ENCODE measurements around the gene ADAD2. TPM values are rescaled to one million over a fixed set of nuclear protein-coding genes. Genes with fewer than 3 reads are reported as not detected.

The ADAD2 gene
- total RNA-seq, 1 donor from 2014 or later, result not detected

DNA sequence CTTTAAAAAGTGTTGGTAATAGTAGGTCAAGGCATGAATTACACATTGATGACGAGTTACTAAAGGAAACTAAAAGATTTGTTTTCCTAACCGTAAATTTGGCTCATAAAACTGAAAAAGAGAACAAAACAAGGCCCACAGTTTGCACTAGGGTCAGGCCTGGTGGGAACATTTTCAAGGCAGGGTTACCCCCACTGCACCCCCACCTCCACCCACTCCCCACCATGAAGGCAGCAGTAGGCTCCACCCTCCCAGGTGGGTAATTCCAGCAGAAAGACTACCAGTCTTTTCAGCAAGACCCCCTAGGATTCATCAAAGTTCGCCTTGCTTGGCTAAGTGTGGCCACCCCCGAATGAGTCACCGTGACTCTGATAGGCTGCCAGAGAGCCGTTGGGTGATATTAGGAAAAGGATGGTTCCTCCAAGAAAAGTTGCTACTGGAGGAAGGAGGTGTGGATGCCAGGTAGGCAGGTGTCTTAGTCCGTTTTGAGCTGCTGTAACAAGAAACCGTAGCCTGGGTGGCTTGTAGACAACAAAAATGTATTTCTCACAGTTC lies 37.2 kb upstream of the ADAD2 start:
- H3K36me3 Mint-ChIP-seq, result no peaks in the 10 kb centered on the region
- H3K9me3 Mint-ChIP-seq, result no peaks in the 10 kb centered on the region

DNA sequence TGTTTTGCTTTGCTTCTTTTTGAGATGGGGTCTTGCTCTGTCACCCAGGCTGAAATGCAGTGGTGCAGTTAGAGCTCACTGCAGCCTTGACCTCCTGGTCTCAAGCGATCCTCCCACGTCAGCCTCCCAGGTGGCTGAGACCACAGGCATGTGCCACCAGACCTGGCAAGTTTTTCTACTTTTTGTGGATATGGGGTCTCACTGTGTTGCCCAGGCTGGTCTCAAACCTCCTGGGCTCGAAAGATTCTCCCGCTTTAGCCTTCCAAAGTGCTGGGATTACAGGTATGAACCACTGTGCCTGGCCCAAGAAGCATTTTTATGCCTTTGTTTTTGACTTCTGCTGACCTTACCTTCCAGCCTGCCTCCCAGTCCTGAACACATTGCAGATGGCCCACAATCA lies 35.7 kb upstream of the ADAD2 start:
- no peak for TF ChIP-seq EZH2 (IDR thresholded peaks at IDR 0.05)
- TF ChIP-seq EZH2phosphoT487 (IDR thresholded peaks at IDR 0.05), result no peak
- TF ChIP-seq, protein P1, sequence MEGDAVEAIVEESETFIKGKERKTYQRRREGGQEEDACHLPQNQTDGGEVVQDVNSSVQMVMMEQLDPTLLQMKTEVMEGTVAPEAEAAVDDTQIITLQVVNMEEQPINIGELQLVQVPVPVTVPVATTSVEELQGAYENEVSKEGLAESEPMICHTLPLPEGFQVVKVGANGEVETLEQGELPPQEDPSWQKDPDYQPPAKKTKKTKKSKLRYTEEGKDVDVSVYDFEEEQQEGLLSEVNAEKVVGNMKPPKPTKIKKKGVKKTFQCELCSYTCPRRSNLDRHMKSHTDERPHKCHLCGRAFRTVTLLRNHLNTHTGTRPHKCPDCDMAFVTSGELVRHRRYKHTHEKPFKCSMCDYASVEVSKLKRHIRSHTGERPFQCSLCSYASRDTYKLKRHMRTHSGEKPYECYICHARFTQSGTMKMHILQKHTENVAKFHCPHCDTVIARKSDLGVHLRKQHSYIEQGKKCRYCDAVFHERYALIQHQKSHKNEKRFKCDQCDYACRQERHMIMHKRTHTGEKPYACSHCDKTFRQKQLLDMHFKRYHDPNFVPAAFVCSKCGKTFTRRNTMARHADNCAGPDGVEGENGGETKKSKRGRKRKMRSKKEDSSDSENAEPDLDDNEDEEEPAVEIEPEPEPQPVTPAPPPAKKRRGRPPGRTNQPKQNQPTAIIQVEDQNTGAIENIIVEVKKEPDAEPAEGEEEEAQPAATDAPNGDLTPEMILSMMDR (IDR thresholded peaks at IDR 0.05), result no peak
- Mint-ChIP-seq H3K27ac (no peak overlapping the region), H3K9me3 (no peaks in the 10 kb centered on the region), H3K27me3 (ENCODE audit: insufficient read depth, low read depth) (peaks cover 5% of the 10 kb centered on the region), H3K4me1 (peaks cover 6% of the 10 kb centered on the region), H3K4me3 (no peak overlapping the region), H3K36me3 (no peaks in the 10 kb centered on the region)
- Histone ChIP-seq H2AFZ (replicated peaks) (no peak overlapping the region), H3K9me3 (ENCODE audit: low read depth) (no peaks in the 10 kb centered on the region), H3K9ac (no peak overlapping the region), H3F3A (ENCODE audit: low read depth) (no peaks in the 10 kb centered on the region), H4K20me1 (ENCODE audit: low read depth) (no peaks in the 10 kb centered on the region), H3K36me3 (no peaks in the 10 kb centered on the region), H3K4me2 (no peak overlapping the region), H3K4me1 (no peaks in the 10 kb centered on the region), H3K27me3 (no peaks in the 10 kb centered on the region), H3K27ac (no peak overlapping the region), H3K4me3 (no peak overlapping the region), H3K79me2 (ENCODE audit: low read depth) (no peaks in the 10 kb centered on the region)
- no peak for DNase-seq (ENCODE audit: low spot score)

More for the DNA sequence above, 37.2 kb upstream of the ADAD2 start:
- H3K4me1 Mint-ChIP-seq, result peaks cover 4% of the 10 kb centered on the region
- no peaks in the 10 kb centered on the region for H3K9me3 ChIP-seq (ENCODE audit: low read depth)
- H3K4me3 Mint-ChIP-seq, result no peak overlapping the region
- H3K36me3 ChIP-seq, result no peaks in the 10 kb centered on the region
- no peak for DNase-seq (ENCODE audit: low spot score)
- no peak overlapping the region for H3K4me3 ChIP-seq
- H3F3A ChIP-seq (ENCODE audit: low read depth), result no peaks in the 10 kb centered on the region
- no peak overlapping the region for H3K27ac ChIP-seq
- no peaks in the 10 kb centered on the region for H3K79me2 ChIP-seq (ENCODE audit: low read depth)
- H3K27ac Mint-ChIP-seq, result no peak overlapping the region
- no peaks in the 10 kb centered on the region for H3K4me1 ChIP-seq
- H3K27me3 ChIP-seq, result no peaks in the 10 kb centered on the region
- no peak overlapping the region for H2AFZ ChIP-seq (replicated peaks)
- peaks cover 5% of the 10 kb centered on the region for H3K27me3 Mint-ChIP-seq (ENCODE audit: insufficient read depth, low read depth)
- no peaks in the 10 kb centered on the region for H4K20me1 ChIP-seq (ENCODE audit: low read depth)
- TF ChIP-seq EZH2phosphoT487 (IDR thresholded peaks at IDR 0.05) (no peak), EZH2 (IDR thresholded peaks at IDR 0.05) (no peak)
- TF ChIP-seq, protein P1 (IDR thresholded peaks at IDR 0.05), result no peak
- H3K4me2 ChIP-seq, result no peak overlapping the region
- no peak overlapping the region for H3K9ac ChIP-seq

DNA sequence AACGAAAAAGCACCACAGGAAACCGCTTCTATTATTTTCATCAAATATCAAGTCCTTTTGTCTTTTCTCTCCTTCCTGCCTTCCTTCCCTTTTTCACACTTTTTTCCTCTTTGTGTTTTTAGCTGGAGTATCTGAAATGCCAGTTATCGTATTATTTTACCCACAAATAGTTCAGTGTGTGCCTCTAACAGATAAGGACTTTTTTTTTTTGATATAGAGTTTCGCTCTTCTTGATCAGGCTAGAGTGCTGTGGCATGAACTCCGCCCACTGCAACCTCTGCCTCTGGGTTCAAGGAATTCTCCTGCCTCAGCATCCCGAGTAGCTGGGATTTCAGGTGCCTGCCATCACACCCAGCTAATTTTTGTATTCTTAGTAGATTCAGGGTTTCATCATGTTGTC lies 35.2 kb upstream of the ADAD2 start:
- Histone ChIP-seq H3K27ac (no peak overlapping the region), H3K27me3 (no peaks in the 10 kb centered on the region), H3K9ac (no peak overlapping the region), H3K4me2 (no peak overlapping the region), H3K4me3 (no peak overlapping the region), H3F3A (ENCODE audit: low read depth) (no peaks in the 10 kb centered on the region), H2AFZ (replicated peaks) (no peak overlapping the region), H3K36me3 (no peaks in the 10 kb centered on the region), H3K79me2 (ENCODE audit: low read depth) (no peaks in the 10 kb centered on the region), H4K20me1 (ENCODE audit: low read depth) (no peaks in the 10 kb centered on the region), H3K4me1 (no peaks in the 10 kb centered on the region), H3K9me3 (ENCODE audit: low read depth) (no peaks in the 10 kb centered on the region)
- no peak overlapping the region for H3K27ac Mint-ChIP-seq
- peaks cover 6% of the 10 kb centered on the region for H3K4me1 Mint-ChIP-seq
- H3K4me3 Mint-ChIP-seq, result no peak overlapping the region
- TF ChIP-seq, protein P1 (IDR thresholded peaks at IDR 0.05), result no peak
- TF ChIP-seq EZH2 (IDR thresholded peaks at IDR 0.05), result no peak
- no peak for TF ChIP-seq EZH2phosphoT487 (IDR thresholded peaks at IDR 0.05)
- DNase-seq (ENCODE audit: low spot score), result no peak
- H3K9me3 Mint-ChIP-seq, result no peaks in the 10 kb centered on the region
- peaks cover 5% of the 10 kb centered on the region for H3K27me3 Mint-ChIP-seq (ENCODE audit: insufficient read depth, low read depth)
- no peaks in the 10 kb centered on the region for H3K36me3 Mint-ChIP-seq
